ENCODE measurements around the gene NEUROD2. TPM values are rescaled to one million over a fixed set of nuclear protein-coding genes. Genes with fewer than 3 reads are reported as not detected.

The NEUROD2 gene
- total and polyA plus RNA-seq, 2 donors (not counting 3 experiments of a cell fraction or from before 2014, with no cell fraction given) = not detected

- no peaks in the 10 kb centered on the region for H3K36me3 ChIP-seq (ENCODE audit: control insufficient read depth in 2 of 2, extremely low read depth in 1 of 2, insufficient read depth in 2 of 2, low read length in 2 of 2)
- H2AFZ ChIP-seq (ENCODE audit: low read depth, low read length) = no peak overlapping the region
- no TSS peak for BruUV-seq (replicated peaks)
- TF ChIP-seq GATA2 (IDR thresholded peaks at IDR 0.05; ENCODE audit: insufficient read depth, insufficient read length, low read depth, low read length) (no peak), POLR2A (IDR thresholded peaks at IDR 0.05; ENCODE audit: low read depth, low read length) (no peak), MYC (IDR thresholded peaks at IDR 0.05; ENCODE audit: low read depth, low read length) (no peak), EZH2 (IDR thresholded peaks at IDR 0.05; ENCODE audit: borderline replicate concordance, low read depth, low read length, severe bottlenecking) (no peak), JUN (IDR thresholded peaks at IDR 0.05; ENCODE audit: borderline replicate concordance, insufficient read depth, insufficient read length, low read depth) (no peak), MAX (IDR thresholded peaks at IDR 0.05; ENCODE audit: insufficient read depth, insufficient read length) (no peak), POLR2AphosphoS5 (IDR thresholded peaks at IDR 0.05; ENCODE audit: insufficient read depth, low read depth, low read length) (no peak), FOS (IDR thresholded peaks at IDR 0.05; ENCODE audit: borderline replicate concordance, insufficient read depth, low read length) (no peak)
- TF ChIP-seq, protein P1, sequence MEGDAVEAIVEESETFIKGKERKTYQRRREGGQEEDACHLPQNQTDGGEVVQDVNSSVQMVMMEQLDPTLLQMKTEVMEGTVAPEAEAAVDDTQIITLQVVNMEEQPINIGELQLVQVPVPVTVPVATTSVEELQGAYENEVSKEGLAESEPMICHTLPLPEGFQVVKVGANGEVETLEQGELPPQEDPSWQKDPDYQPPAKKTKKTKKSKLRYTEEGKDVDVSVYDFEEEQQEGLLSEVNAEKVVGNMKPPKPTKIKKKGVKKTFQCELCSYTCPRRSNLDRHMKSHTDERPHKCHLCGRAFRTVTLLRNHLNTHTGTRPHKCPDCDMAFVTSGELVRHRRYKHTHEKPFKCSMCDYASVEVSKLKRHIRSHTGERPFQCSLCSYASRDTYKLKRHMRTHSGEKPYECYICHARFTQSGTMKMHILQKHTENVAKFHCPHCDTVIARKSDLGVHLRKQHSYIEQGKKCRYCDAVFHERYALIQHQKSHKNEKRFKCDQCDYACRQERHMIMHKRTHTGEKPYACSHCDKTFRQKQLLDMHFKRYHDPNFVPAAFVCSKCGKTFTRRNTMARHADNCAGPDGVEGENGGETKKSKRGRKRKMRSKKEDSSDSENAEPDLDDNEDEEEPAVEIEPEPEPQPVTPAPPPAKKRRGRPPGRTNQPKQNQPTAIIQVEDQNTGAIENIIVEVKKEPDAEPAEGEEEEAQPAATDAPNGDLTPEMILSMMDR (IDR thresholded peaks at IDR 0.05; ENCODE audit: extremely low read depth in 1 of 2, insufficient read depth in 1 of 2, low read depth in 1 of 2, low read length in 2 of 2) = no peak
- H3K4me2 ChIP-seq (ENCODE audit: insufficient read depth, low read length) = no peak overlapping the region
- H3K27me3 ChIP-seq (ENCODE audit: control insufficient read depth in 2 of 2, insufficient read depth in 2 of 2, low read length in 2 of 2) = peaks cover 20 to 24% of the 10 kb centered on the region in 2 experiments
- no peaks in the 10 kb centered on the region for H3K79me2 ChIP-seq (ENCODE audit: control insufficient read depth, insufficient read depth, low read length)
- CTCF ChIA-PET = interaction anchor here (0.9 to 1.6 kb wide), 2 partner anchors 9 to 65 kb away, joined by 3 to 20 read pairs; no protein-coding TSS in a partner anchor
- H3K9ac ChIP-seq (replicated peaks; ENCODE audit: extremely low read depth, insufficient read depth, low read length) = no peak overlapping the region
- no peak for FAIRE-seq
- H3K27ac ChIP-seq (ENCODE audit: insufficient read depth, low read depth, low read length) = no peak overlapping the region
- H3K4me1 ChIP-seq (ENCODE audit: control insufficient read depth, extremely low read depth, insufficient read depth, low read length) = peaks cover 3% of the 10 kb centered on the region
- intact Hi-C loops (cut with micrococcal nuclease) = no loop called here
- no peak overlapping the region for H3K4me3 ChIP-seq (replicated peaks in 1 of 3; ENCODE audit: insufficient read depth in 1 of 3, low read depth in 1 of 3, low read length in 3 of 3)
- H3K9me3 ChIP-seq (replicated peaks; ENCODE audit: control insufficient read depth, insufficient read depth, low read length) = no peaks in the 10 kb centered on the region
- no peaks in the 10 kb centered on the region for H3K9me1 ChIP-seq (replicated peaks; ENCODE audit: control insufficient read depth, extremely low read depth, insufficient read depth, low read length)
- dilution Hi-C loops (cut with MboI; ENCODE audit: extremely low pct_ligation_motif_present, low sequenced_read_pairs) = no loop called here
- POLR2A ChIA-PET = no interaction called here
- no peaks in the 10 kb centered on the region for H4K20me1 ChIP-seq (replicated peaks; ENCODE audit: control insufficient read depth, extremely low read depth, insufficient read depth, low read length)
- no peak for DNase-seq (ENCODE audit: low read depth, low spot score)
Measured at GRCh38 chr17:39612935-39613464, 5.3 kb upstream of the NEUROD2 start.

All from endothelial cell of umbilical vein (primary cell).